Chondrocyte (in vitro differentiated cells): Measurements from ENCODE around the gene NAT8L. TPM values are rescaled to one million over a fixed set of nuclear protein-coding genes. Genes with fewer than 3 reads are reported as not detected.
A peak's percentile ranks its signal among the peaks of the same experiment; 100 is the strongest.

ENCODE experiments used
- DNase-seq: peaks from one replicate; pipeline ENCODE4 v3.0.0; 2021; ENCODE audit warnings: mixed read lengths, low spot score
- H3K27ac Mint-ChIP-seq: one replicate; pipeline ENCODE4 v1.8.0; 2021; ENCODE audit warnings: mild to moderate bottlenecking, moderate library complexity, mixed read lengths; ENCODE audit not compliant: unreplicated experiment
- H3K27me3 Mint-ChIP-seq: 2 replicates; pipeline ENCODE4 v1.8.0; 2021; ENCODE audit warnings: low read depth, mixed read lengths
- H3K36me3 Mint-ChIP-seq: 2 replicates; pipeline ENCODE4 v1.8.0; 2021; ENCODE audit warnings: low read depth, mixed read lengths
- H3K4me1 Mint-ChIP-seq: 2 replicates; pipeline ENCODE4 v1.8.0; 2021; ENCODE audit warnings: low read depth, mild to moderate bottlenecking, mixed read lengths
- H3K4me3 Mint-ChIP-seq: one replicate; pipeline ENCODE4 v1.8.0; 2021; ENCODE audit warnings: mild to moderate bottlenecking, moderate library complexity, mixed read lengths; ENCODE audit not compliant: unreplicated experiment
- H3K9me3 Mint-ChIP-seq: 2 replicates; pipeline ENCODE4 v1.8.0; 2021; ENCODE audit warnings: low read depth, mixed read lengths
- CTCF ChIP-seq: fragments of 200-600 bp; sonication (generic); IDR thresholded peaks from 2 replicates; pipeline ENCODE4 v1.5.0; 2021; ENCODE audit warnings: antibody characterized with exemption, mild to moderate bottlenecking, moderate library complexity
- total RNA-seq: library from RNA; stranded (reverse); gene quantifications from 3 replicates; pipeline ENCODE4 v1.2.1, GENCODE V29; 2021

Gene NAT8L
- total RNA-seq, 1 donor from 2014 or later = 1.6 TPM

- peak overlapping the region; percentile 45 for H3K4me3 Mint-ChIP-seq
- no peak overlapping the region for H3K27ac Mint-ChIP-seq
- H3K27me3 Mint-ChIP-seq = peaks cover 8% of the 10 kb centered on the region
- peaks cover 8% of the 10 kb centered on the region for H3K4me1 Mint-ChIP-seq
- DNase-seq = no peak
- H3K9me3 Mint-ChIP-seq = no peaks in the 10 kb centered on the region
- no peak for TF ChIP-seq CTCF
- no peaks in the 10 kb centered on the region for H3K36me3 Mint-ChIP-seq
Measured at GRCh38 chr4:2040391-2041238, 18.5 kb upstream of the NAT8L start.

- Mint-ChIP-seq H3K4me3 (peak overlapping the region; percentile 74), H3K36me3 (no peaks in the 10 kb centered on the region), H3K9me3 (no peaks in the 10 kb centered on the region), H3K4me1 (peaks cover 8% of the 10 kb centered on the region), H3K27ac (no peak overlapping the region), H3K27me3 (peaks cover 8% of the 10 kb centered on the region)
- no peak for TF ChIP-seq CTCF
- DNase-seq = no peak
Measured at GRCh38 chr4:2041239-2042130, 17.6 kb upstream of the NAT8L start.

GRCh38 chr4:2042204-2042946, 16.8 kb upstream of the NAT8L start:
- Mint-ChIP-seq H3K4me1 (peaks cover 8% of the 10 kb centered on the region), H3K4me3 (peak overlapping the region; percentile 62)
- no peak for DNase-seq

GRCh38 chr4:2042947-2043395, 16.2 kb upstream of the NAT8L start:
- no peaks in the 10 kb centered on the region for H3K36me3 Mint-ChIP-seq
- peaks cover 5% of the 10 kb centered on the region for H3K27me3 Mint-ChIP-seq
- TF ChIP-seq CTCF = no peak
- peaks cover 8% of the 10 kb centered on the region for H3K4me1 Mint-ChIP-seq
- H3K27ac Mint-ChIP-seq = no peak overlapping the region
- H3K9me3 Mint-ChIP-seq = no peaks in the 10 kb centered on the region
- peak overlapping the region; percentile 62 for H3K4me3 Mint-ChIP-seq
- no peak for DNase-seq

More at GRCh38 chr4:2042204-2042946, 16.8 kb upstream of the NAT8L start:
- H3K27ac Mint-ChIP-seq = no peak overlapping the region
- peaks cover 5% of the 10 kb centered on the region for H3K27me3 Mint-ChIP-seq
- H3K36me3 Mint-ChIP-seq = no peaks in the 10 kb centered on the region
- H3K9me3 Mint-ChIP-seq = no peaks in the 10 kb centered on the region
- peak; percentile 33 for TF ChIP-seq CTCF
